SK-N-SH (cell line): ENCODE measurements around the gene DYRK3. TPM values are rescaled to one million over a fixed set of nuclear protein-coding genes. Genes with fewer than 3 reads are reported as not detected.

ENCODE experiments used
- CTCF ChIA-PET: fragments of 300-600, 350-600 bp; formaldehyde crosslinking; extraction: SDS; loops from one replicate; lab custom pipeline; 2021; lab: Yijun Ruan, JAX
- POLR2A ChIA-PET: fragments of 350-600 bp; sonication (Branson Sonifier 250); formaldehyde crosslinking; extraction: SDS; loops from one replicate; lab custom pipeline; 2020; ENCODE audit warnings: antibody characterized with exemption, inconsistent platforms; lab: Yijun Ruan, JAX
- DNase-seq: peaks from one replicate; pipeline ENCODE4 v3.0.0; 2012
- H2AFZ ChIP-seq: fragments of 200-600 bp; sonication (generic); 2 replicates; pipeline ENCODE4 v1.8.1; 2016; ENCODE audit warnings: antibody characterized with exemption, mild to moderate bottlenecking, low read depth
- H3F3A ChIP-seq: fragments of 200-600 bp; sonication (generic); replicated peaks from 2 replicates; pipeline ENCODE3; 2016; ENCODE audit warnings: antibody characterized with exemption, mild to moderate bottlenecking; ENCODE audit not compliant: insufficient read depth
- H3K27ac ChIP-seq, 2 experiments: fragments of 200-500 bp in 1 of 2; fragments of 200-600 bp in 1 of 2; sonication (Bioruptor generic) in 1 of 2; sonication (generic), shearing (Covaris generic) in 1 of 2; 2 replicates each; pipeline versions ENCODE4 v1.5.1 to v1.6.1; 2014 to 2016; ENCODE audit warnings: low read depth in 2 of 2, inconsistent platforms in 1 of 2, low read length in 1 of 2, mild to moderate bottlenecking in 1 of 2, mixed read lengths in 1 of 2
- H3K27me3 ChIP-seq: fragments of 200-600 bp; sonication (generic), shearing (Covaris generic); 2 replicates; pipeline ENCODE4 v1.6.1; 2016; ENCODE audit warnings: mixed run types; ENCODE audit not compliant: insufficient read depth
- H3K36me3 ChIP-seq, 2 experiments: fragments of 200-500 bp in 1 of 2; fragments of 200-600 bp in 1 of 2; sonication (Bioruptor generic) in 1 of 2; sonication (generic) in 1 of 2; replicated peaks in 1 of 2; 2 replicates each; pipeline versions ENCODE3 to v1.5.1; 2014 to 2016; ENCODE audit warnings: low read length in 1 of 2, mild to moderate bottlenecking in 1 of 2; ENCODE audit not compliant: insufficient read depth in 2 of 2, control insufficient read depth in 1 of 2
- H3K4me1 ChIP-seq, 2 experiments: fragments of 200-500 bp in 1 of 2; fragments of 200-600 bp in 1 of 2; sonication (Bioruptor generic) in 1 of 2; sonication (generic), shearing (Covaris generic) in 1 of 2; 2 replicates each; pipeline versions ENCODE4 v1.5.1 to v1.6.1; 2014 to 2016; ENCODE audit warnings: low read depth in 1 of 2, low read length in 1 of 2, mixed run types in 1 of 2; ENCODE audit not compliant: insufficient read depth in 2 of 2, control insufficient read depth in 1 of 2
- H3K4me2 ChIP-seq: fragments of 200-600 bp; sonication (generic), shearing (Covaris generic); 2 replicates; pipeline ENCODE4 v1.6.1; 2017; ENCODE audit warnings: mixed run types
- H3K4me3 ChIP-seq, 2 experiments: fragments of 200-500 bp in 1 of 2; fragments of 200-600 bp in 1 of 2; sonication (Bioruptor generic) in 1 of 2; sonication (generic), shearing (Covaris generic) in 1 of 2; 2 replicates each; pipeline versions ENCODE4 v1.5.1 to v1.8.1; 2014 to 2016; ENCODE audit warnings: low read depth in 2 of 2, inconsistent platforms in 1 of 2, low read length in 1 of 2, mild to moderate bottlenecking in 1 of 2, mixed read lengths in 1 of 2, moderate library complexity in 1 of 2
- H3K79me2 ChIP-seq: fragments of 200-600 bp; sonication (generic); 2 replicates; pipeline ENCODE4 v1.8.1; 2017; ENCODE audit warnings: mild to moderate bottlenecking; ENCODE audit not compliant: insufficient read depth
- H3K9ac ChIP-seq: fragments of 200-600 bp; sonication (generic); 2 replicates; pipeline ENCODE4 v1.6.1; 2017; ENCODE audit warnings: mixed run types
- H3K9me2 ChIP-seq: fragments of 200-600 bp; sonication (generic); 2 replicates; pipeline ENCODE4 v1.6.1; 2017; ENCODE audit warnings: mixed run types
- H3K9me3 ChIP-seq: fragments of 200-600 bp; sonication (generic); 2 replicates; pipeline ENCODE4 v1.6.1; 2017; ENCODE audit warnings: mixed run types, mild to moderate bottlenecking, moderate library complexity
- H4K20me1 ChIP-seq: fragments of 200-600 bp; sonication (generic); 2 replicates; pipeline ENCODE4 v1.6.1; 2017; ENCODE audit warnings: mild to moderate bottlenecking, mixed run types; ENCODE audit not compliant: insufficient read depth
- ELF1 ChIP-seq: IDR thresholded peaks from 2 replicates; pipeline ENCODE4 v1.4.0; 2012
- EZH2phosphoT487 ChIP-seq: fragments of 200-600 bp; sonication (generic); IDR thresholded peaks from 2 replicates; pipeline ENCODE4 v1.6.1; 2017; ENCODE audit warnings: low read depth, mixed run types, mild to moderate bottlenecking, antibody characterized with exemption, moderate library complexity, borderline replicate concordance
- FOXJ3 ChIP-seq: sonication (generic); formaldehyde crosslinking; IDR thresholded peaks from 2 replicates; pipeline ENCODE4 v1.5.1; 2020; ENCODE audit warnings: mild to moderate bottlenecking, missing genetic modification reagents
- FOXM1 ChIP-seq: IDR thresholded peaks from 2 replicates; pipeline ENCODE4 v1.4.0; 2012; ENCODE audit warnings: low read depth, mild to moderate bottlenecking
- GABPA ChIP-seq: IDR thresholded peaks from 2 replicates; pipeline ENCODE4 v1.4.0; 2012; ENCODE audit warnings: low read depth, mild to moderate bottlenecking
- JUND ChIP-seq: IDR thresholded peaks from 2 replicates; pipeline ENCODE4 v1.4.0; 2012
- MAX ChIP-seq: IDR thresholded peaks from 2 replicates; pipeline ENCODE4 v1.4.0; 2012; ENCODE audit warnings: low read depth
- NFIC ChIP-seq: IDR thresholded peaks from 2 replicates; pipeline ENCODE4 v1.4.0; 2012; ENCODE audit warnings: borderline replicate concordance
- PBX3 ChIP-seq: IDR thresholded peaks from 2 replicates; pipeline ENCODE4; 2012
- POLR2AphosphoS5 ChIP-seq: IDR thresholded peaks from 2 replicates; pipeline ENCODE4 v1.6.1; 2012; ENCODE audit warnings: low read depth, low read length
- RAD21 ChIP-seq: IDR thresholded peaks from 2 replicates; pipeline ENCODE4 v1.6.1; 2012; ENCODE audit warnings: mild to moderate bottlenecking, low read length
- RCOR1 ChIP-seq: fragments of 150-350 bp; IDR thresholded peaks from 2 replicates; pipeline ENCODE4 v1.6.1; 2017; ENCODE audit warnings: antibody characterized with exemption, low read length
- RXRA ChIP-seq: IDR thresholded peaks from 2 replicates; pipeline ENCODE4 v1.4.0; 2012; ENCODE audit warnings: low read depth, mild to moderate bottlenecking, borderline replicate concordance
- SMC3 ChIP-seq: IDR thresholded peaks from 2 replicates; pipeline ENCODE4 v1.6.1; 2012; ENCODE audit warnings: low read depth, low read length, improper control_type of control experiment
- USF2 ChIP-seq: fragments of 150-350 bp; IDR thresholded peaks from 2 replicates; pipeline ENCODE4 v1.6.1; 2017; ENCODE audit warnings: antibody characterized with exemption, low read length, low read depth, borderline replicate concordance
- WGBS: methylation state at CpG from one replicate; pipeline ENCODE4 v1.1.6; 2017; ENCODE audit warnings: low lambda C conversion rate; 5-methylcytosine and 5-hydroxymethylcytosine counted together
- polyA plus RNA-seq, 3 experiments: library from polyadenylated mRNA; depleted of rRNA; stranded (reverse); fragments of >200 nt; gene quantifications; 2 replicates each; pipeline ENCODE4 v1.2.3, GENCODE V29; 2012
- TF ChIP-seq, protein P1 (sequence below): IDR thresholded peaks from 2 replicates; pipeline ENCODE4 v1.4.0; 2012; ENCODE audit warnings: low read depth, borderline replicate concordance

DYRK3 gene
- polyA plus RNA-seq, 1 of the 3 experiments (the other 2 are of a cell fraction): 3.6 TPM

- 75% methylated on average over 3 of the region's 4 CpGs for WGBS
- no peak for DNase-seq
These were observed 61.7 kb downstream of the DYRK3 start for GRCh38 chr1:206696812-206697585.

GRCh38 chr1:206698011-206698410 is 62.7 kb downstream of the DYRK3 start:
- no peaks in the 10 kb centered on the region for H3K27me3 ChIP-seq
- peaks cover 3 to 11% of the 10 kb centered on the region in 2 experiments for H3K36me3 ChIP-seq
- no peak overlapping the region for H2AFZ ChIP-seq
- no peaks in the 10 kb centered on the region for H3K9me2 ChIP-seq
- no peak overlapping the region for H3K9ac ChIP-seq
- WGBS: 89% methylated on average over 2 of the region's 2 CpGs
- H3K4me1 ChIP-seq: peaks cover 15 to 34% of the 10 kb centered on the region in 2 experiments
- peaks cover 100% of the 10 kb centered on the region for H4K20me1 ChIP-seq
- no peaks in the 10 kb centered on the region for H3K9me3 ChIP-seq
- H3K4me2 ChIP-seq: no peak overlapping the region
- CTCF ChIA-PET: interaction anchor here (0.9 to 1.4 kb wide), 2 partner anchors 28 to 214 kb away, joined by 3 to 5 read pairs; no protein-coding TSS in a partner anchor
- POLR2A ChIA-PET: no interaction called here
- TF ChIP-seq FOXM1: no peak
- no peak for TF ChIP-seq SMC3
- TF ChIP-seq NFIC: no peak
- TF ChIP-seq MAX: no peak
- no peak for TF ChIP-seq JUND
- TF ChIP-seq FOXJ3 (CRISPR knock-in tag): no peak
- no peak for TF ChIP-seq RAD21
- TF ChIP-seq PBX3: no peak
- no peak for TF ChIP-seq ELF1
- H3F3A ChIP-seq: no peaks in the 10 kb centered on the region
- H3K79me2 ChIP-seq: peaks cover 98% of the 10 kb centered on the region
- no peak for DNase-seq
- H3K27ac ChIP-seq: no peak overlapping the region
- no peak overlapping the region for H3K4me3 ChIP-seq

More at GRCh38 chr1:206696812-206697585, 61.7 kb downstream of the DYRK3 start:
- no peak overlapping the region for H3K4me3 ChIP-seq
- no peak overlapping the region for H3K27ac ChIP-seq
- no peak overlapping the region for H3K9ac ChIP-seq
- ChIA-PET POLR2A (no interaction called here), CTCF (interaction anchor here (0.7 kb wide), 1 partner anchor 27 kb away, joined by 3 read pairs; no protein-coding TSS in a partner anchor)
- peaks cover 100% of the 10 kb centered on the region for H4K20me1 ChIP-seq
- H3K36me3 ChIP-seq: peaks cover 3 to 11% of the 10 kb centered on the region in 2 experiments
- H3K4me1 ChIP-seq: peaks cover 25 to 41% of the 10 kb centered on the region in 2 experiments
- H3K9me2 ChIP-seq: no peaks in the 10 kb centered on the region
- no peaks in the 10 kb centered on the region for H3K9me3 ChIP-seq
- TF ChIP-seq JUND (no peak), RCOR1 (no peak), FOXJ3 (CRISPR knock-in tag) (no peak), PBX3 (no peak), RXRA (no peak), GABPA (no peak), USF2 (no peak), FOXM1 (no peak), EZH2phosphoT487 (no peak), POLR2AphosphoS5 (no peak)
- TF ChIP-seq, protein P1, sequence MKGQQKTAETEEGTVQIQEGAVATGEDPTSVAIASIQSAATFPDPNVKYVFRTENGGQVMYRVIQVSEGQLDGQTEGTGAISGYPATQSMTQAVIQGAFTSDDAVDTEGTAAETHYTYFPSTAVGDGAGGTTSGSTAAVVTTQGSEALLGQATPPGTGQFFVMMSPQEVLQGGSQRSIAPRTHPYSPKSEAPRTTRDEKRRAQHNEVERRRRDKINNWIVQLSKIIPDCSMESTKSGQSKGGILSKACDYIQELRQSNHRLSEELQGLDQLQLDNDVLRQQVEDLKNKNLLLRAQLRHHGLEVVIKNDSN: no peak
- no peaks in the 10 kb centered on the region for H3K27me3 ChIP-seq
- no peak overlapping the region for H3K4me2 ChIP-seq
- H2AFZ ChIP-seq: no peak overlapping the region
- H3K79me2 ChIP-seq: peaks cover 100% of the 10 kb centered on the region
- no peaks in the 10 kb centered on the region for H3F3A ChIP-seq
